Measurements from ENCODE around the gene ADRB1. TPM values are rescaled to one million over a fixed set of nuclear protein-coding genes. Genes with fewer than 3 reads are reported as not detected.

The ADRB1 gene
- total RNA-seq, 2 experiments from 2014 or later: 0.57 to 0.88 TPM

GRCh38 chr10:114079421-114079820 lies 35.8 kb downstream of the ADRB1 start:
- POLR2A ChIA-PET: no interaction called here
- CTCF ChIA-PET: interaction anchor here (0.6 kb wide), 1 partner anchor 20 kb away, joined by 3 read pairs; no protein-coding TSS in a partner anchor

- ChIA-PET CTCF (interaction anchor here (0.6 kb wide), 1 partner anchor 35 kb away, joined by 3 read pairs; no protein-coding TSS in a partner anchor), POLR2A (no interaction called here)
Observed at GRCh38 chr10:114081911-114082583, 38.4 kb downstream of the ADRB1 start.

- CTCF ChIA-PET: no interaction called here
- POLR2A ChIA-PET: no interaction called here
Observed at GRCh38 chr10:114083040-114083439, 39.4 kb downstream of the ADRB1 start.

- POLR2A ChIA-PET: interaction anchor here (0.6 kb wide), 1 partner anchor 29 kb away, joined by 4 read pairs; no protein-coding TSS in a partner anchor
- CTCF ChIA-PET: no interaction called here
Observed at GRCh38 chr10:114084215-114084614, 40.5 kb downstream of the ADRB1 start.

GRCh38 chr10:114087255-114087654 lies 43.6 kb downstream of the ADRB1 start:
- CTCF ChIA-PET: interaction anchor here (0.6 kb wide), 1 partner anchor 45 kb away, joined by 5 read pairs; no protein-coding TSS in a partner anchor
- POLR2A ChIA-PET: no interaction called here

- ChIA-PET CTCF (interaction anchor here (0.6 kb wide), 1 partner anchor 45 kb away, joined by 5 read pairs; no protein-coding TSS in a partner anchor), POLR2A (no interaction called here)
Observed at GRCh38 chr10:114087655-114088054, 44.0 kb downstream of the ADRB1 start.

GRCh38 chr10:114094795-114095194 lies 51.1 kb downstream of the ADRB1 start:
- POLR2A ChIA-PET: no interaction called here
- CTCF ChIA-PET: interaction anchor here (0.7 kb wide), 1 partner anchor 296 kb away, joined by 3 read pairs; no protein-coding TSS in a partner anchor

- ChIA-PET POLR2A (no interaction called here), CTCF (interaction anchor here (1.0 kb wide), 1 partner anchor 10 kb away, joined by 3 read pairs; no protein-coding TSS in a partner anchor)
Observed at GRCh38 chr10:114095559-114096337, 52.1 kb downstream of the ADRB1 start.

Other genes starting within 250 kb of the ADRB1 start
- gene DCLRE1A, start 189.8 kb upstream of the ADRB1 start, total RNA-seq: 10 to 100 TPM; 20.1 to 21.8 TPM
- gene NHLRC2, start 189.2 kb upstream of the ADRB1 start, total RNA-seq: 10 to 100 TPM; 32.1 to 33.2 TPM
- 1 to 10 TPM; 9.4 to 9.9 TPM for gene CCDC186, start 130.3 kb downstream of the ADRB1 start, total RNA-seq
- gene TDRD1, start 135.5 kb downstream of the ADRB1 start, total RNA-seq: under 1 TPM; 0.25 to 0.27 TPM
- not detected for gene VWA2, start 195.4 kb downstream of the ADRB1 start, total RNA-seq

Data from activated CD8-positive, alpha-beta memory T cell treated with anti-CD3 and anti-CD28 coated beads for 36 hours (primary cell).